ENCODE measurements around the gene ABO. TPM values are rescaled to one million over a fixed set of nuclear protein-coding genes. Genes with fewer than 3 reads are reported as not detected.
A peak's percentile ranks its signal among the peaks of the same experiment; 100 is the strongest.
"Not testable (repeated sequence)": the region's sequence is repeated elsewhere in the genome, so short reads cannot be mapped to it uniquely, and the experiment has no call there.

ABO gene
- total RNA-seq, 1 donor from 2014 or later: 3.7 TPM

- H3K27me3 Mint-ChIP-seq: no peaks in the 10 kb centered on the region
- H3K9me3 Mint-ChIP-seq: no peaks in the 10 kb centered on the region
- H3K27ac Mint-ChIP-seq: no peak overlapping the region
- no peak overlapping the region for H3K4me3 Mint-ChIP-seq
- no peak for DNase-seq (ENCODE audit: extremely low spot score, unreplicated experiment)
- no peaks in the 10 kb centered on the region for H3K36me3 Mint-ChIP-seq
- TF ChIP-seq, protein P1, sequence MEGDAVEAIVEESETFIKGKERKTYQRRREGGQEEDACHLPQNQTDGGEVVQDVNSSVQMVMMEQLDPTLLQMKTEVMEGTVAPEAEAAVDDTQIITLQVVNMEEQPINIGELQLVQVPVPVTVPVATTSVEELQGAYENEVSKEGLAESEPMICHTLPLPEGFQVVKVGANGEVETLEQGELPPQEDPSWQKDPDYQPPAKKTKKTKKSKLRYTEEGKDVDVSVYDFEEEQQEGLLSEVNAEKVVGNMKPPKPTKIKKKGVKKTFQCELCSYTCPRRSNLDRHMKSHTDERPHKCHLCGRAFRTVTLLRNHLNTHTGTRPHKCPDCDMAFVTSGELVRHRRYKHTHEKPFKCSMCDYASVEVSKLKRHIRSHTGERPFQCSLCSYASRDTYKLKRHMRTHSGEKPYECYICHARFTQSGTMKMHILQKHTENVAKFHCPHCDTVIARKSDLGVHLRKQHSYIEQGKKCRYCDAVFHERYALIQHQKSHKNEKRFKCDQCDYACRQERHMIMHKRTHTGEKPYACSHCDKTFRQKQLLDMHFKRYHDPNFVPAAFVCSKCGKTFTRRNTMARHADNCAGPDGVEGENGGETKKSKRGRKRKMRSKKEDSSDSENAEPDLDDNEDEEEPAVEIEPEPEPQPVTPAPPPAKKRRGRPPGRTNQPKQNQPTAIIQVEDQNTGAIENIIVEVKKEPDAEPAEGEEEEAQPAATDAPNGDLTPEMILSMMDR (conservative IDR thresholded peaks at IDR 0.05): no peak
- peaks cover 25% of the 10 kb centered on the region for H3K4me1 Mint-ChIP-seq (ENCODE audit: unreplicated experiment)
Observed at GRCh38 chr9:133251773-133252172, 23.2 kb downstream of the ABO start.

DNA sequence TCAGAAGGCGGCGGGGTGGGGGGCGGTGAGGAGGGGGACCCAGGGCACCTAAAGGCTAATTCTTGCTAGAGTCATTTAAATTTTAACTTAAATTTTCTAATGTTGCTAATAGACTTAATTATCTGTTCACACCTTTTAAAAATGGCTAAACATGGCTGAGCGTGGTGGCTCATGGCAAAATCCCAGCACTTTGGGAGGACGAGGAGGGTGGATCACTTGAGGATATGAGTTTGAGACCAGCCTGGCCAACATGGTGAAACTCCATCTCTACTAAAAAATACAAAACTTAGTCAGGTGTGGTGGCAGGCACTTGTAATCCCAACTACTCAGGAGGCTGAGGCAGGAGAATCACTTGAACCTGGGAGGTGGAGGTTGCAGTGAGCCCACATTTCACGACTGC, 23.8 kb downstream of the ABO start:
- peak overlapping the region; percentile 55 for H3K27ac Mint-ChIP-seq
- H3K4me1 Mint-ChIP-seq (ENCODE audit: unreplicated experiment): peaks cover 25% of the 10 kb centered on the region
- not testable (repeated sequence) for H3K9me3 Mint-ChIP-seq; H3K27me3 Mint-ChIP-seq; H3K36me3 Mint-ChIP-seq; DNase-seq (ENCODE audit: extremely low spot score, unreplicated experiment)
- H3K4me3 Mint-ChIP-seq: peak overlapping the region; percentile 44

DNA sequence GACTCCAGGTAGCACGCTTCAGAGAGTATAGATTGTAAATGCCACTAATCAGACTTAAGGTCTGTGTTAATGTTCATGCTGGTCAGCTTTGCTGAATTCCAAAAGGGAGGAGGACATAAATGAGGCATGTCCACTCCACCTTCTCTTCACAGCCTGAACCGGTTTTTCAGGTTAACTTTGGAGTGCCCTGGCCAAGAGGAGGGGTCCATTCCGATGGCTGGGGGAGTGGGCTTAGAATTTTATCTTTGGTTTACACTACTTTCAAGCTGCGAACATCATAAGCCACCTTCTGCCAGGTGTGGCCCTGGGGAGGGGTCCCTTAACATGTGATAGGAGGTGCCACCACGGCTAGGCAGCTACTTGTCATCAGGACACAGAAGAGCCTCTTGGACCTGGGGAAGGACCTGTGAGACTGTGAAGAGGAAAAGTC, 24.2 kb downstream of the ABO start:
- peaks cover 25% of the 10 kb centered on the region for H3K4me1 Mint-ChIP-seq (ENCODE audit: unreplicated experiment)
- H3K4me3 Mint-ChIP-seq: peak overlapping the region; percentile 81
- TF ChIP-seq, protein P1 (conservative IDR thresholded peaks at IDR 0.05): no peak
- no peaks in the 10 kb centered on the region for H3K27me3 Mint-ChIP-seq
- no peaks in the 10 kb centered on the region for H3K36me3 Mint-ChIP-seq
- peak; percentile 60 for DNase-seq (ENCODE audit: extremely low spot score, unreplicated experiment)
- peak overlapping the region; percentile 55 for H3K27ac Mint-ChIP-seq
- no peaks in the 10 kb centered on the region for H3K9me3 Mint-ChIP-seq

DNA sequence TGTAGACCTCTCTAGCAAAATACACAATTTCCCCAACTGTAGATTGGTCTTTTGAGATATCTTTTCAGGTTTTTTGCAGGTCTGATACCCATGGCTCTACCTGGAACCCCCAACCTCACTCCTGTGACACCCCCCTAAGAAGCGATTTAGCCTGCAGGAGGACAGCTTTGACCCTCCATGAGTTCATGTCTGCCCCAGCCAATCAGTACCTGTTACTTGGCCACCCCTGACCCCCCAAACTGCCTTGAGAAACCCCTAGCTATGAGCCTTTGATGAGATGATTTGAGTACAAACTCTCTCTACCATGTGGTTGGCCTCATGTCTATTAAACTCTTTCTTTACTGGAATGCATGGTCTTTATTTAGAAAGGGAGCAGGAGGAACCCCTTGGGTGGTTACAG, 25.7 kb downstream of the ABO start:
- Mint-ChIP-seq H3K4me3 (no peak overlapping the region), H3K36me3 (no peaks in the 10 kb centered on the region), H3K9me3 (no peaks in the 10 kb centered on the region), H3K27ac (no peak overlapping the region), H3K27me3 (no peaks in the 10 kb centered on the region), H3K4me1 (ENCODE audit: unreplicated experiment) (peaks cover 25% of the 10 kb centered on the region)
- peak; percentile 25 for DNase-seq (ENCODE audit: extremely low spot score, unreplicated experiment)
- TF ChIP-seq, protein P1 (conservative IDR thresholded peaks at IDR 0.05): no peak

DNA sequence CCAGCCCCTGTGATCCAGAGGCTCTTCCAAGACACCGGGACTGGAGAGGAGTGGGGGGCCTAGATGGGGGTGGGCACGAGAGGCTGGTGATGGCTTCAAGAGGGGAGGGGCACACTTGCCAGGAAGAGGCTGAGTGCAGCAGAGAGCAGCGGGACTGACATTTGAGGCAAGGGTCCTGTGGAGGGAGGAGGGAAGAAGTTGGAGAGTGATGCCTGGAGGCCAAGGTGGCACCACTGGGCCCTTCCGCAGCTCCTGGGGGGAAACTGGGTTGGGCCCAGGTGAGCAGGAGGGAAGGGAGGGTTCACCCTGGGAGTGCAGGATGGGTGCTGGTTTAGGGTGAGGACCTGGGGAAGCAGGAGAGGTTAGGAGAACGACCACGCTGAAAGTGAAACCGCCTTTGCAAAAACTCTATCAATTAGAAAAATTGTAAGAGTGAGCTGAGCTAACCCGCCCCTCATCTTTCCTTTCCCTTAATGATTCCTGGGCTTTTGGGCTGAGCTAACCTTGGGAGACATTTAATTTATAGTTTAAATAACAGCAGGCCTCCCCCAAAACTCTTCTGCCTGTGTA, 26.2 kb downstream of the ABO start:
- no peaks in the 10 kb centered on the region for H3K36me3 Mint-ChIP-seq
- H3K27ac Mint-ChIP-seq: no peak overlapping the region
- H3K27me3 Mint-ChIP-seq: no peaks in the 10 kb centered on the region
- no peaks in the 10 kb centered on the region for H3K9me3 Mint-ChIP-seq
- peak; percentile 43 for DNase-seq (ENCODE audit: extremely low spot score, unreplicated experiment)
- peaks cover 25% of the 10 kb centered on the region for H3K4me1 Mint-ChIP-seq (ENCODE audit: unreplicated experiment)
- no peak overlapping the region for H3K4me3 Mint-ChIP-seq
- TF ChIP-seq, protein P1 (conservative IDR thresholded peaks at IDR 0.05): no peak

DNA sequence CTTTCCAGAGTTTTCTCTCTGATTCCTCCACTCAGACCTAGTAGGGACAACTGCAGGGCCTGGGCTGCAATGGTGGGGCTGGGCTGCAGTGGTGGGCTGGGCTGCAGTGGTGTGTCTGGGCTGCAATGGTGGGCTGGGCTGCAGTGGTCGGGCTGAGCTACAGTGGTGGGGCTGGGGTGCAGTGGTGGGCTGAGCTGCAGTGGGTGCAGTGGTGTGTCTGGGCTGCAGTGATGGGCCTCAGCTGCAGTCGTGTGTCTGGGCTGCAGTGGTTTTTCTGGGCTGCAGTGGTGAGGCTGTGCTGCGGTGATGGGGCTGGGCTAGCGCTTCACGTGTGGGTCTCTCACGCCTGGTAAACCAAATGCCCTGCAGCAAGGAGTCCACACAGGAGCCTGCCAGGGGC, 27.4 kb downstream of the ABO start:
- Mint-ChIP-seq H3K4me3 (no peak overlapping the region), H3K36me3 (no peaks in the 10 kb centered on the region), H3K27ac (no peak overlapping the region), H3K4me1 (ENCODE audit: unreplicated experiment) (peaks cover 19% of the 10 kb centered on the region), H3K9me3 (no peaks in the 10 kb centered on the region), H3K27me3 (no peaks in the 10 kb centered on the region)
- TF ChIP-seq, protein P1 (conservative IDR thresholded peaks at IDR 0.05): no peak
- peak; percentile 44 for DNase-seq (ENCODE audit: extremely low spot score, unreplicated experiment)

All from type B pancreatic cell (in vitro differentiated cells).